Upper lobe of right lung (tissue), 1 donor: ENCODE results near the gene TCL1B. TPM values are rescaled to one million over a fixed set of nuclear protein-coding genes. Genes with fewer than 3 reads are reported as not detected.

Source experiments
- ATAC-seq: fragments of 200-7000 bp; cut with Tn5 transposase; one replicate; pipeline ENCODE4 v1.9.1; 2020; ENCODE audit warnings: mild to moderate bottlenecking, moderate library complexity
- DNase-seq: peaks from one replicate; pipeline ENCODE4 v3.0.0-alpha.2; 2020
- H3K27ac ChIP-seq: fragments of 200-600 bp; one replicate; pipeline ENCODE4 v1.8.0; 2022
- H3K27me3 ChIP-seq: fragments of 200-600 bp; one replicate; pipeline ENCODE4 v1.8.0; 2022; ENCODE audit warnings: mild to moderate bottlenecking
- H3K36me3 ChIP-seq: fragments of 200-600 bp; one replicate; pipeline ENCODE4 v1.8.0; 2022
- H3K4me1 ChIP-seq: fragments of 200-600 bp; one replicate; pipeline ENCODE4 v1.8.0; 2022
- H3K4me3 ChIP-seq: fragments of 200-600 bp; one replicate; pipeline ENCODE4 v1.8.0; 2022; ENCODE audit warnings: mild to moderate bottlenecking
- H3K9me3 ChIP-seq: fragments of 200-600 bp; one replicate; pipeline ENCODE4 v1.8.0; 2022
- CTCF ChIP-seq: fragments of 200-600 bp; IDR thresholded peaks from one replicate; pipeline ENCODE4 v1.8.0; 2022; ENCODE audit warnings: antibody characterized with exemption
- intact Hi-C: fragments of 100-400 bp; cut with DNase I; formaldehyde crosslinking; loops from one replicate; pipeline ENCODE4 v1.11.0; 2022
- total RNA-seq: library from RNA; stranded (reverse); fragmentation: NEBNext Ultra II Directional; extraction: Animal tissue kit (Norgen Biotek cat#: 25700); gene quantifications from one replicate; pipeline ENCODE4 v1.2.1, GENCODE V29; 2021
- donor health status: DM: no; HTN: yes; CAD: no; lungs with severe emphysema.

TCL1B gene
- total RNA-seq, 1 donor from 2014 or later, result not detected

DNA sequence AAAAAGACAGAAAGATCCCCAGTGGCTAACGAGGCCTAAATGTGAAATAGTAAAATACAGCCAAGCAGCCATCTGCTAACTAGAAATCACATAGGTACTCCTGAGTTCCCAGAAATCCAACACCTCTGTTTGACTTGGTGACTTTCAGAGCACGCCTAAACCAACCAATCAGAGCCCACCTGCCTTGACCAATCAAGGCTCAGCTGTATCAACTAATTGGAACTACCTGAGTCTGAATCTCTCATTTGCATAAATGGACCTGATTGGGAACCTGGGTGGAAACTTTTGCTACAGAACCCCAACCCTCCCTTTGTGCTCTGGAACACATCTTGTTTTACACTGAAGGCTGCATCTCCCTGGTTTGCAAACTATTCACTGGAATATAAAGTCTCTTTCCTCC is 5.1 kb upstream of the TCL1B start:
- H3K27ac ChIP-seq, result no peak overlapping the region
- ATAC-seq (no peak), DNase-seq (no peak)
- H3K9me3 ChIP-seq, result no peaks in the 10 kb centered on the region
- TF ChIP-seq CTCF, result no peak
- no peaks in the 10 kb centered on the region for H3K27me3 ChIP-seq
- H3K36me3 ChIP-seq, result no peaks in the 10 kb centered on the region
- H3K4me3 ChIP-seq, result no peak overlapping the region
- intact Hi-C loops, result no loop called here
- no peaks in the 10 kb centered on the region for H3K4me1 ChIP-seq

- TF ChIP-seq CTCF, result peak; percentile 58
- DNase-seq (no peak), ATAC-seq (peak; percentile 78)
- Histone ChIP-seq H3K4me3 (no peak overlapping the region), H3K36me3 (no peaks in the 10 kb centered on the region), H3K27me3 (peaks cover 5% of the 10 kb centered on the region), H3K27ac (no peak overlapping the region), H3K9me3 (no peaks in the 10 kb centered on the region), H3K4me1 (no peaks in the 10 kb centered on the region)
- intact Hi-C loops, result no loop called here
Measured at GRCh38 chr14:95683793-95684192, 2.4 kb upstream of the TCL1B start.

DNA sequence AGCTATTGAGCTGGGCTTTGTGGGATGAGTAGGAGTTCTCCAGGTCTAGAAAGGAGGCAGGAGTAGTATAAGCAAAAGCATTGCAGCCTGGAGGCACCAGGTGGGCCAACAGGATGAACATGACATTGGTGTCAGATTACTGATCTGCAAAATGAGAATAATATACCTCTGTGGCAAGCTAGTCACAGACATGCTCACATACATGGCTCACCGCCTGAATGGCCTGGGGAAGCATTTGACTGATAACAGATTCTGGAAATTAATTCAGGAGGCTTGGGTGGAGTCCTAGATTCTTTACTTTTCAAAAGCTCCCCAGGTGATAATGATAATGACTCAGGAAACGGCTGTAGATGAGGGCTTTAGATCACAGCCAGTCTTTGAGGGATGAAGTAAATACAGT is 709 bp downstream of the TCL1B start:
- ATAC-seq (no peak), DNase-seq (no peak)
- no peak overlapping the region for H3K4me3 ChIP-seq
- H3K27ac ChIP-seq, result no peak overlapping the region
- TF ChIP-seq CTCF, result no peak
- peaks cover 11% of the 10 kb centered on the region for H3K27me3 ChIP-seq
- no peaks in the 10 kb centered on the region for H3K9me3 ChIP-seq
- intact Hi-C loops, result no loop called here
- no peaks in the 10 kb centered on the region for H3K4me1 ChIP-seq
- no peaks in the 10 kb centered on the region for H3K36me3 ChIP-seq

- intact Hi-C loops, result no loop called here
- Histone ChIP-seq H3K36me3 (no peaks in the 10 kb centered on the region), H3K4me1 (no peaks in the 10 kb centered on the region), H3K27me3 (peaks cover 13% of the 10 kb centered on the region), H3K9me3 (no peaks in the 10 kb centered on the region), H3K27ac (no peak overlapping the region), H3K4me3 (no peak overlapping the region)
- DNase-seq, result no peak
- no peak for ATAC-seq
- no peak for TF ChIP-seq CTCF
Measured at GRCh38 chr14:95689441-95689840, 3.2 kb downstream of the TCL1B start.

DNA sequence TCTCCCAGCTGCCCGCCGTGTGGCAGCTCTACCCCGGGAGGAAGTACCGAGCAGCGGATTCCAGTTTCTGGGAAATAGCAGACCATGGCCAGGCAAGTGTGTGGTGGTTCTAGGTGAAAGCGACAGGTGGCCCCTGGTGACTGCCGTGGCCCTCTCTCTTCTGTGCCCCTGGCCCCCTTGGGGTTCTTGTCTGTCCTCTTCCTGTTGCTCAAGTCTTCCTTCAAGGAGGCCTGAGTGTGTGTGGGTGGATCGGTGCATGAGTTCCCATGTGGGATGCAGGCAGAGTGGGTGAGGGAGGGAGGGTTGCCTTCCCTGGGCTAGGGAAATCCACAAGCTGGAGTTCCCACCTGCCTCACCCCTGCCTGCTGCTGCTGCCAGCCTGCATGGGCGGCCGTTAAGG is 4.6 kb downstream of the TCL1B start:
- H3K27ac ChIP-seq, result no peak overlapping the region
- H3K27me3 ChIP-seq, result peaks cover 13% of the 10 kb centered on the region
- no peak overlapping the region for H3K4me3 ChIP-seq
- DNase-seq, result no peak
- H3K36me3 ChIP-seq, result no peaks in the 10 kb centered on the region
- ATAC-seq, result peak; percentile 12
- no peaks in the 10 kb centered on the region for H3K9me3 ChIP-seq
- no peak for TF ChIP-seq CTCF
- intact Hi-C loops, result no loop called here
- no peaks in the 10 kb centered on the region for H3K4me1 ChIP-seq

GRCh38 chr14:95691591-95691990 is 5.4 kb downstream of the TCL1B start:
- Histone ChIP-seq H3K27ac (no peak overlapping the region), H3K27me3 (peaks cover 11% of the 10 kb centered on the region), H3K4me3 (no peak overlapping the region), H3K4me1 (no peaks in the 10 kb centered on the region), H3K9me3 (no peaks in the 10 kb centered on the region), H3K36me3 (no peaks in the 10 kb centered on the region)
- DNase-seq (no peak), ATAC-seq (no peak)
- TF ChIP-seq CTCF, result no peak
- intact Hi-C loops, result no loop called here
